ENCODE results near the gene KIF3C.
"Not testable (repeated sequence)": the region's sequence is repeated elsewhere in the genome, so short reads cannot be mapped to it uniquely, and the experiment has no call there.

The KIF3C gene

GRCh38 chr2:25998816-25999383 lies 16.6 kb upstream of the KIF3C start:
- DNase-seq = not testable (repeated sequence)

GRCh38 chr2:25996844-25997243 lies 14.5 kb upstream of the KIF3C start:
- no peak for DNase-seq

GRCh38 chr2:25994509-25994908 lies 12.2 kb upstream of the KIF3C start:
- DNase-seq = no peak

GRCh38 chr2:25993049-25993448 lies 10.8 kb upstream of the KIF3C start:
- no peak for DNase-seq

- DNase-seq = no peak
These were observed 10.3 kb upstream of the KIF3C start for GRCh38 chr2:25992556-25992955.

- DNase-seq = no peak
These were observed 9.7 kb upstream of the KIF3C start for GRCh38 chr2:25991965-25992364.

GRCh38 chr2:25989154-25989553 lies 6.9 kb upstream of the KIF3C start:
- DNase-seq = no peak

- DNase-seq = no peak
These were observed 5.8 kb upstream of the KIF3C start for GRCh38 chr2:25988134-25988533.

GRCh38 chr2:25983735-25984134 lies 1.4 kb upstream of the KIF3C start:
- no peak for DNase-seq

GRCh38 chr2:25982968-25983280 lies 627 bp upstream of the KIF3C start:
- DNase-seq = no peak

- DNase-seq = peak; percentile 21
These were observed 563 bp downstream of the KIF3C start for GRCh38 chr2:25981596-25982272.

GRCh38 chr2:25980951-25981350 lies 1.3 kb downstream of the KIF3C start:
- no peak for DNase-seq

- no peak for DNase-seq
These were observed 2.0 kb downstream of the KIF3C start for GRCh38 chr2:25980076-25980887.

GRCh38 chr2:25979001-25979400 lies 3.3 kb downstream of the KIF3C start:
- no peak for DNase-seq

- DNase-seq = no peak
These were observed 4.5 kb downstream of the KIF3C start for GRCh38 chr2:25977768-25978167.

- no peak for DNase-seq
These were observed 5.1 kb downstream of the KIF3C start for GRCh38 chr2:25976983-25977741.

- no peak for DNase-seq
These were observed 10.1 kb downstream of the KIF3C start for GRCh38 chr2:25972049-25972823.

- no peak for DNase-seq
These were observed 10.7 kb downstream of the KIF3C start for GRCh38 chr2:25971596-25971995.

GRCh38 chr2:25966531-25967270 lies 15.6 kb downstream of the KIF3C start:
- DNase-seq = no peak

- no peak for DNase-seq
These were observed 17.4 kb downstream of the KIF3C start for GRCh38 chr2:25964891-25965290.

GRCh38 chr2:25960920-25961319 lies 21.4 kb downstream of the KIF3C start:
- no peak for DNase-seq

- DNase-seq = no peak
These were observed 21.9 kb downstream of the KIF3C start for GRCh38 chr2:25960396-25960795.

Data from stimulated activated CD4-positive, alpha-beta T cell treated with anti-CD3 and anti-CD28 coated beads, Interleukin-4, amount 100 ng/mL, for 1 hour (primary cell).